Activated CD8-positive, alpha-beta memory T cell treated with anti-CD3 and anti-CD28 coated beads, Interleukin-2, amount 50 U/mL, for 1 hour (primary cell): ENCODE data around the gene CEP44.
"Not testable (repeated sequence)": the region's sequence is repeated elsewhere in the genome, so short reads cannot be mapped to it uniquely, and the experiment has no call there.

Experiments used
- DNase-seq: peaks from one replicate; pipeline ENCODE4 v3.0.0-alpha.2; 2020; ENCODE audit errors: extremely low read depth

CEP44 gene

DNA sequence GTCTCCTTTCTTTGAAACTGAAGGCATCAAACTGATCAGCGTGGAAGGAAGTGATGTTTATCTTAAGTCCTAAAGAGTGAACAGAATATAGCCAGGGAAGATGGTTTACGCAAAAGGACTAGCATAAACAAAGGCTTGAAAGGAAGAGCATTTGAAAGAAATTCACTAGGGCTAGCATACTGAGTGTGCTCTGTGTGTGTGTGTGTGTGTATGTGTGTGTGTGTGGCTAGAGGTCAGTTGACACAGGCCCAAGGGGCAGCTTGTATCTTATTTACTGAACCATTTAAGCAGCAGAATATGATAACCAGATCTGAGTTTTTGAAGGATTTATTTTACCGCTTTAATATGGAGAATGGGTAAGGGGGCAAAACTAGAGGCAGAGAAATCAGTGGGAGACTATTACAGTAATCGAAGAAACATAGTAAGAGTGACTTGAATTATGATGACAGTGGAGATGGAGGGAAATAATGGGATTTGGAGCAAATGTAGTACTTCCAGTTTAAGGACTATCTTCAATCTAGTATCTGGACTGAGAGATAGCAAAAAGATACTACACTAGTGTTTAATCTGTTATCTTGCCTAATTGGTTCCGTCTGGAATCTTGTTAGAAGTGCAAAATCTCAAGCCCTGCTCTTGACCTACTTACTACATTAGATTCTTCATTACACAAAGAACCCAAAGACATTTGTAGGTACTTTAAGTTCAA lies 36.9 kb downstream of the CEP44 start:
- DNase-seq = no peak

DNA sequence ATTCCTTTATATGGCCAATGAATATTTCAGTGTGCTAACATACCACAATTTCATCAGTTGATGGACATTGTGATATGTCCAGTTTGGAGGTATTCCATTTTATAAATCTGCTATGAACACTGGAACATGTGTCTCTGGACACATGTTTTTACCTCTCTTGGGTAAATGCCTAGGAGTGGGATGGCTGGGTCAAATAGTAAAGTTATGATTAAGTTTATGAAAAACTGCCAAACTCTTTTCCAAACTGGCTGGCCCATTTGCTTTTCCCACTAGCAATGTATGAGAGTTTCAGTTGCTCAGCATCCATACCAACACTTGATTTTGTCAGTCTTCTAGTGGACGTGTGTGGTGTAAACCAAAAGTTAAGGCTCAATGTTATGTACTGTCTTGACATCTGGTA lies 40.5 kb downstream of the CEP44 start:
- DNase-seq = no peak

DNA sequence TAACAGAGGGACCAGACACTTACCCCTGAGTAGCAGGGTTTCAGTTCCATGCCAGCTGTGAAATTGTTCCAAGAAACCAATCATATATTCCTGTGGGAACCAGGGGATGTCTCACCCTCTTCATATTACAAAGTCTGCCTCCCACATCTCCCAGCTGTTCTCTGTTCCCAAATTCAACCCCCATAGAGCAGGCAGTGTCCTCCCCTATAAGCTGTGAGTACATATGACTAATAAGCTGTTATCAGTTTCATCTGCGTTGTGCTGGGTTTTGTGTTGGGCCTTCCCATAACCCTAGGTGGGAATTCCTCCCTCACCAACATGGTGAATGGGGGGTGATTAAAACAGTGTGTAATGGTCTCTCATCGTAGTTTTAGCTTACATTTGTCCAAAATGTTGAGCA lies 41.0 kb downstream of the CEP44 start:
- DNase-seq = no peak

DNA sequence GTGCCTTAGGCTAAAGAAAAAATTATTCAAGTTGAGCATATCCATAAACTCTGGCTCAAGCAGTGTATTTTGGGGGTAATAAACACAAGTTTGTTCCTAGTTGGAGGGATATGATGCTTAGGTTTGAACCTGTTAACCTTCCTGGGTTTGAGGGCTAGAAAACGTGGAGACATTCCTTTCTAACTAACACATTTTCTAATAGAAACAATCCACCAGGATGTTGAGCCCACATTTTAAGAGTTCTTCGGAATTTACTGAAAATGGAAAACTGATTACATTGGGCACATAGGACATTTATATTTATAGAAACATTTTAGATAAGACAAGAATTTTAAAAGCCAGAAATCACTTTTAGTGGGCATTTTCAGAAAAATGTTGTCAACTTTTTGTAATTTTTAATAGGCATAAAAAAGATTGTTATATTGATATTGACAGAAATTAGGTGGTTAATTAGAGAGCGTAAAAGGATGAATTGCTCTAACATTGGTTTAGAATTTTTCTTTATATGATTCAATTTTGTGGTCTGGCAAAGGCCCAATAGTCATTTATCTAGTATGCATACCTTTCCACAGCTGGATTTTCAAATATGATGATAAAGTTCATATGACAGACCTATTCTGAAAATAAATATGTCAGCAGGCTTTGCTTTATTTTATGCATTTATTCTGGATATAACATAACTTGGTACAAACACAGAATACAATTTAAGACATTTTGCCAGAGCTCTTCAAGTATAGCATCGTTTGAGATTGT lies 49.2 kb downstream of the CEP44 start:
- no peak for DNase-seq

DNA sequence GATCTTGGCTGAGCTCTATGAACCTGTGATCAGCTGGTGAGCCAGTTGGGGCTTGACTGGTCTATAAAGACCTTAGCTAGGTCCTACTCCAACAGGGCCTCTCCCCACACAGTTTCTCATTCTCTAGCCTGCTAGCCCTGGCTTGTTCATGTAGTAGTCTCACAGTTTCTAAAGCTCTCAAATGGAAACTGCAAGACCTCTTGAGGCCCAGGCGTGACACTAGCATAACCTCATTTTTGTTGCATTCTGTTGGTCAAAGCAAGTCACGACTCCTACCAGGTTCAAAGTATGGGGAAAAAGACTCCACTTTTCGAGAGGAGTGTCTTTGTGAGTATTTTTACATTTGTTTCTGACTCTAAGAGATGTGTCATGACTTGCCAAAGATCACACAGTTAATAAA lies 50.9 kb downstream of the CEP44 start:
- DNase-seq = no peak

DNA sequence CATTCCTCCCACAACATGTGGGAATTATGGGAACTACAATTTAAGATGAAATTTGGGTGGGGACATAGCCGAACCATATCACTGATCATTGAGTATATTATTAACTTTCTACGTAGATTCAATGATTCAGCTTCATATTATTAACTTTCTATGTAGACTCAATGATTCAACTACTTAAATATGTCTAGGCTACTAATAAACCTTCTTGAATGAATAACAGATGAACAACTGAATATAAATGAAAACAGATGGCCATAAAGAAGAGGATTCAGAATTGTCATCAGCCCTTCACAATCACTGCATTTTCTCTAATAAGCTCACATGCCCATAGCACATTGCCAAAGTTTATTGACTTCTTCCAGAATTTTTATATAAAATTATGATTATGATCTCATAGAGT lies 57.0 kb downstream of the CEP44 start:
- DNase-seq = no peak

DNA sequence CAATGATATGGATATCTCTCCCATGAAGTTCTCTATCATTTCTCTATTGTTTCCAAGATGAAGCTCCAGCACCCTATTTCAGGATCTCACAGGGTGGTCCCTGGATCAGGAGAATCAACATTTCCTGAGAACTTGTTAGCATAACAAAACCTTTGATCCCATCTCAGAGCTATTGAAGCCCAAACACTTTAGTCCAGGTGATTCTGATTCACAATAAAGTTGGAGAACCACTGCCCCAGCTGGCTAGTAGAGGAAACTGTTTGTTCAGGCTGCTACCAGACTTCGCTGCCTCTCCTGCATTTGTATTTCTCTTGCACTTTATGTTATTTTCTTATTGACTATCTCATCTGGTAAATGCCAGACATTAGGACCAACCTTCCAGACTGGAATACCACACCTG lies 65.4 kb downstream of the CEP44 start:
- DNase-seq = no peak

DNA sequence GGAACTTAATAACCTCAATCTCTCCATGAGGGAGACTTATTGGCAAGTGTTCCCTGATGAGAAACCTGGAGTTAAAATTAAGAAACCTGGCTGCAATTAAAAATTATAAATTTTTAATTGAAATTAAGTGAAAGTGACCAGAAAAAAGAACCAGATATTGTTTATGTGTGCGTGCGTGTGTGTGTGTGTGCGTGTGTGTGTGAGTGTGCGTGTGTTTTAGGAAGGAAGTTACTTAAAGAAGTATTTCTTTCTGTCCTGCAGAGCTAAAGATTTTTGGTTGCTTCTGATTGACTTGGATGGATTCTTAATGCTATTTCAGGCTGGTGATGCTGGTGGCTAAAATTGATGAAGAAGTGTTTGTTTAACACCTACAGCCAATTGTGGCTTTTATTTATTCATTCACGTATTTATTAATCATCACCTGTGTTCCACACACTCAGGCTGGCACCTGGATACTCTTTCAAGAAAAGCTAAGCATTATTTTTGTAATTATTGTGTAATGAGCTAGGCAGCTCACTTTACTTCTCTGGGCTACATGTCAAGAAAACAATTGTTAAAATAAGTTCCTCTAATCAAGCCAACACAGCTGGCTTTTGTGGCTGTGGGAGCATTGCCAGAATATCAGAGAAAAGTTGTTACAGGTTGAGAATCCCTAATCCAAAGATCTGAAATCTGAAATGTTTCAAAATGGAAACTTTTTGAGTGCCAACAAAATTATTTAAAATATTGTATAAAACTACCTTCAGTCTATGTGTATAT lies 68.5 kb downstream of the CEP44 start:
- DNase-seq = no peak

DNA sequence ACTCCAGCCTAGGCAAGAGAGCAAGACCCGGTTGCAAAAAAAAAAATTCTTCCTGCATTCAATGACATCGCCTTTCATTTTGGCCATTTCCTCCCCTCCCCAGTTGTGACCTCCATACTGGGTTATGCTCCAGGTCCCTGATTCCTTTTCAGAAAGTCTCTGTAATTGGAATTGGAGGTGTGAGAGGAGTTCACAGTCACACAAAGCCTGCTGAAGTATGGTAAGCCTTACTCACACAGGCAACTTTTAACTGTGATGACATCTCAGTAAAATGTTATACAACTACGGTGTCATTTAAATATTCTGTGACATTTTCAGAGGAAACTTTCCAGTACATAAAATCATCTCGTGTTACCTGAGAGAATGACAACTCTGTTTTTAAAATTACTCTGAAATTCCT lies 73.6 kb downstream of the CEP44 start:
- no peak for DNase-seq

DNA sequence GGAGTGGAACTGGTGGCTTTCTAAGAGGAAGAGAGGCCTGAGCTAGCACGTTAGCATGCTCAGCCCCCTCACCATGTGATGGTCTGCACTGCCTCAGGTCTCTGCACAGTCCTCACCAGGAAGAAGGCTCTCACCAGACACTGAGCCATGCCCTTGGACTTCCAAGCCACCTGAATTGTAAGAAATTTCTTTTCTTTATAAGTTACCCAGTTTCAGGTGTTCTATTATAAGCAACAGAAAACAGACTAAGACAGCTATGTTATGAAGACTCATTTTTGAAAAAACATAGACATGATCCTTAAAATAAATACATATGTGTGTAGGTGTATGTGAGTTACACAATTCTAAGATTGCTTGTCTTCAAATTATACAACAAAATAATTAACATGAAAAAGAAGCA lies 74.7 kb downstream of the CEP44 start:
- no peak for DNase-seq

DNA sequence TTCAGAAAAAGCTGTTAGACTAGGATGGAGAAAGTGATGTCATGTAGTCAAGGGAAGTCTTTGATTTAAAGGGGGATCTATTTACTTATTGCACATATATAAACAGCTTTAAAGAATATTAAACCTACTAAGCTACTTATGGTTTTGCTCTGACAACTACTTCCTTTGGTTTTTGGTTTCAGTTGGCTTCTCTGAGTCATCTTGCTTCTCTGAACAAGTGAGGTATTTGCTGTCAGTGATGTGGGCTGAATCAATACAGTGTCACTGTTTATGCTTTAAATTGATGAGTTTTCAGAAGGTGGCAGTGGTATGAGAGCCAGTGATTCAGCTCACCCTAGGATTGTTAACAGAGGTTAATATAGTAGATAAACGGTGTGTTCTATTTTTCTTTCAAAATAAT lies 75.1 kb downstream of the CEP44 start:
- no peak for DNase-seq

DNA sequence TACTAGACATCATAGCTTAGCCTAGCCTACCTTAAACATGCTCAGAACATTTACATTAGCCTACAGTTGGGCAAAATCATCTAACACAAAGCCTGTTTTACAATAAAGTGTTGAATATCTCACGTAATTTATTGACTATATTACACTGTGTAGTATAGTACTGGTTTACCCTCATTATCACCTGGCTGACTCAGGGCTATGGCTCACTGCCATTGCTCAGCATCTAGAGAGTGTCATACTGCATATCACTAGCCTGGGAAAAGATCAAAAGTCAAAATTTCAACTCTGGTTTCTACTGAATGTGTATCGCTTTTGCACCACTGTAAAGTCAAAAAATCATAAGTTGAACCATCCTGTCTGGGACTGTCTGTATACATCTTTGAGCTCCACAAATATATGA lies 78.6 kb downstream of the CEP44 start:
- DNase-seq = no peak

DNA sequence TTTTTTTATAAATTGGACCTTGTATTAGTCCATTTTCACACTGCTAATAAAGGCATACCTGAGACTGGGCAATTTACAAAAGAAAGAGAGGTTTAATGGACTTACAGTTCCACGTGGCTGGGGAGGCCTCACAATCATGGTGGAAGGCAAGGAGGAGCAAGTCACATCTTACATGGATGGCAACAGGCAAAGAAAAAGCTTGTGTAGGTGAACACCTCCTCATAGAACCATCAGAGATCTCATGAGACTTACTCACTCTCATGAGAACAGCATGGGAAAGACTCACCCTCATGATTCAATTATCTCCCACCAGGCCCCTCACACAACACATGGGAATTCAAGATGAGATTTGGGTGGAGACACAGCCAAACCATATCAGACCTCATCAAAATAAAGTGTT lies 80.1 kb downstream of the CEP44 start:
- DNase-seq = not testable (repeated sequence)

DNA sequence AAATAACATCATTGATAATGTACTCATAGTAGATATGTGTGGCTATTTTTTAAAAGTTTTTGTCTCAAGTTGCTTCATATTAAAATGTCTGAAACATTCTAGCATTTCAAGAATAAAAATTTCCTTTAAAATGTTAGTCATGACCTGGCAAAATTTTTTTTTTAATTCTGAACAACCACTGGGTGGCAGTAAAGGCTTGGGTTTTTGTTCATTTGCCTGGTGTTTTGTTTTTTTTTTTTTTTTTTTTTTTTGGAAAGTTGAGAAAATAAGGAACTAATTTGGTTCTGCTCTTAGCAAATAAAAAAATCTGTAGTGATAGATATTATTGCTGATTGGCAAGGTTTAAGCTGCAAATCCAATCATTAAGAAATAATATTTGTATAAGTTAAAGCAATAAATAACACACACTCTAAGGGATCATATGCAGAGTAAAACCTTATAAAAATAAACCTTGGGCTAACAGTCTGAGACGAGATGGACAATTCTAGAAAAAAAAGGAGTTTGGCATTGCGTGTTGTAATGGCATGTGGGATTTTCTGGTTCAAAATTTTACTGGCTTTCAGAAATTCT lies 81.4 kb downstream of the CEP44 start:
- no peak for DNase-seq

DNA sequence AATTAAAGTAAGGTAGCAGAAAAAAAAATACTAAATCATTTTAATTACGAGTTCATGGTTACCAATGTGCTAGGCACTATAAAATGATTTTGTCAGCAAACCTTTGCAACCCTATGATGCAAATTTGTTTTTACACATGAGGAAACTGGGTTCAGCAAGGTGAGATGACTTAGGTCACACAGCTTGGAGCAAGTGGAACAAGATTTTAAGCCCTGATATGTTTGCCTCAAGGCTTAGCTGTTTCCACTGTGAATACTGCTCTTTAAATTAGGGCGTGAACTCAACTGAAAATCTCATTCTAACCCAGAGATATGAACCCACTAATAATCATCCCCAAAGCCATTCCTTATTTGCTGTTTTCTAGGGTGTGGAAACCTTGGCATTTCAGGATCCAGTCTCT lies 86.3 kb downstream of the CEP44 start:
- no peak for DNase-seq

DNA sequence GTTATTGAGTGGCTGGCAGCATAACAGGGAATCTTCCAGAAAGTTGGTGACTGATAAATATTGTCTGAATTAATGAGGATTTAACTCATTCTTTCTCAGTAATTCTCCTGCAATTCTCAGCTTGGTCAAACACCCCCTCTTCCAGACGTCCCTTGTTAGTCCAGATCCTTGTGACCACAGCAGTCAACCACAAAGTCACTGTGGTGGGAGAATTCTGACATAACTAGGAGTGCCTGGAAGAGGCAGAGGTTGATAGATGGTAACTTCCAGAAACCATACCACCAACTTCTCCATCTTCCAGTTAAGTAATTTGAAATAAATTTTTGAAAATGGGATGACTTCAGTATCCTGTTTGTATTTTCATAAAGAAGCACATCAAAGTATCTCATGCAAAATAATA lies 90.1 kb downstream of the CEP44 start:
- DNase-seq = no peak

DNA sequence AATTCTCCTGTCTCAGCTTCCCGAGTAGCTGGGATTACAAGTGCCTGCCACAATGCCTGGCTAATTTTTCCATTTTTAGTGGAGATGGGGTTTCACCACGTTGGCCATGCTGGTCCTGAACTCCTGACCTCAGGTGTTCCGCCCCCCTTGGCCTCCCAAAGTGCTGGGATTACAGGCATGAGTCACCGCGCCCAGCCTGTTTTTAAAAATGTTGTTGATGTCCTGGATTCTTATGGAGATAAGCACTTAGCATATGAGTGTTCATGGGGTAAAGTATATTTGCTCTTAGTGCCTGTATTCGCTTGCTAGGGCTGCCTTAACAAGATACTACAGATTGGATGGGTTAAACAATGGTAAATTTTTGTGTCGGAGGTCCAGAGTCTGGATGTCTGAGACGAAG lies 91.7 kb downstream of the CEP44 start:
- DNase-seq = no peak

DNA sequence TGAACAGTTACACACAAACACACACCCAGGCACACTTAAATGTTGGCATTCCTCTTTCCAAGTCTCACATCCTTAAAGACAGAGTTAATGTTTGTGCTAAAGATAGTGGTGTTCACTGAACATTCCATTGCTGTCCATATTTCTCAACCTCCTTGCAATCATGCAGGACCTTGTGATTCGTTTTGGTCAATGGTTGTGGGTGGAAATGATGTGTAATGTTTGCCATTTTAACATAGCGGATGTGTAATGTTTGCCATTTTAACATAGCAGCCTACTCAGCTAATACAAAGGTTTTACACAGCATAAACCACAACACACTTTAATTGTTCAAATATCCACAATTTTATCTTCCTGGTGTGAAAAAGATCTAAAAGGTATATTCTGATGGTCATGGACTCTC lies 93.9 kb downstream of the CEP44 start:
- DNase-seq = no peak

DNA sequence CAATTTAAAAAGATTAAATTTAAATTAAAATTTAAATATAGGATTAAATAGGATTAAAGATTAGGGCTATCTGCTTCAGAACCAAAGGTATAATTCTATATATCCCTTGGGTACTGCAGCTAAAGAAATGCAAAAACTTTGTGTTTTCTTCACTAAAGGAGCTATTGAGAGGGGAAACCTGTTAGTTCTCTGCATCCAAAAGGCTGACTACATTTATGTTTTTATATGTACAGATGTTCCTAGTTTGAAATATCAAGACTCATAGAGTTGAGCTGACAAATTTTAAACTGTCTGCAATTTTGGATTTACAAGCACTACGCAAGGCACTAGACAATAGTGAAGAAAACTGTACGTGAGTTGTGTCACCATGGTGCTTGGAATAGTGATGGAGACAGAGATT lies 95.2 kb downstream of the CEP44 start:
- no peak for DNase-seq

DNA sequence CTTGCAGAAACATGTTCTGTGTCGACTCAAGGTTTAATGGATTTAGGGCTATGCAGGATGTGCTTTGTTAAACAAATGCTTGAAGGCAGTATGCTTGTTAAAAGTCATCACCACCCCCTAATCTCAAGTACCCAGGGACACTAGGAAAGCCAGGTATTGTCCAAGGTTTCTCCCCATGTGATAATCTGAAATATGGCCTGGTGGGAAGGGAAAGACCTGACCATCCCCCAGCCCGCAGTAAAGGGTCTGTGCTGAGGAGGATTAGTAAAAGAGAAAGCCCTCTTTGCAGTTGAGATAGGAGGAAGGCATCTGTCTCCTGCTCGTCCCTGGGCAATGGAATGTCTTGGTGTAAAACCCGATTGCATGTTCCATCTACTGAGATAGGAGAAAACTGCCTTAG lies 96.5 kb downstream of the CEP44 start:
- not testable (repeated sequence) for DNase-seq

DNA sequence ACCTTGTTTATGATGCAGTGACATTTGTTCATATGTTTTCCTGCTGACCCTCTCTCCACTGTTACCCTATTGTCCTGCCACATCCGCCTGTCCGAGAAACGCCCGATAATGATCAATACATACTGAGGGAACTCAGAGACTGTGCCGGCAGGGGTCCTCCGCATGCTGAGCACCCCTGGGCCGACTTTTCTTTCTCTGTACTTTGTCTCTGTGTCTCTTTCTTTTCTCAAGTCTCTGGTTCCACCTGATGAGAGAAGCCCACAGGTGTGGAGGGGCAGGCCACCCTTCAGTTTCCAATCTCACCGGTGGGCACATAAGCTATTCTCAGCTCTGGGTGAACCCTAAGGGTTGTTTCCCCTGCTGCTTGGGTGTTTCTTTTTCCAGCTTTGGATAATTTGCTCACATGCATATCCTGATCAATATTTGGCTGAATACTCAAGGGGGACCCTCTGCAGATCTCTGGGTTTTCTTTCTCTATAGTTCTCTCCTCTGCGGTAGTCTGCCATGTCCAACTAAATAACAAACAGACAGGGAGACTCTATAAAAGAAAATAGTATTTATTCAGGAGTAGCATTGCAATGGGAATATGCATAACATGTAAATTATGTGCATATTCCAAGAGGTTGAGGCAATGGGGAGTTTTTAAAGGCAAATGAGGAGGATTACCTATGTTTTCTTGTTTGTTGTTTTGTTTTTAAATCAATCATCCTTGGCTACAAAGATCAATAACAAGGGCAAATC lies 97.2 kb downstream of the CEP44 start:
- DNase-seq = no peak

DNA sequence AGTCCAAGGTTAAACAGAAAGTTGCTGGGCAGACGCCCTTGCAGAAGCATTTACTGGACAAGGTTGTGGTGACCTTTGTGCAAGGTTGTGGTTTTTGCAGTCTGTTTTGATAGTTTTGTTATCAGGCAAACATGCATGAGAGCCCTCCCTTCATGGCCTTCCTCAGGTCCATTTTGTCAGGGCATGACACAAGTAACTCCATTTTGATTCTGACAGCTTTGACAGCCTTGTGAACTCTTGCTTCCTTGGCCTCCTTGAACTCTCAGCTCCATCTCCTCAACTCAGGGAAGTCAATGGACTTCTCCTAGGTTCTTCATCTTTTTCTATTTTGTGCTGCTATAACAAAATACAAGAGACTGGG lies 97.7 kb downstream of the CEP44 start:
- DNase-seq = no peak
